PC-9 (cell line): ENCODE measurements around the gene OR2V1.

Experiments
- EZH2 ChIP-seq: fragments of 200-600 bp; sonication (generic); IDR thresholded peaks from 2 replicates; pipeline ENCODE4 v1.8.0; 2017; ENCODE audit warnings: antibody characterized with exemption, low read depth
- TF ChIP-seq, protein P1 (sequence below): fragments of 200-600 bp; sonication (generic); conservative IDR thresholded peaks from 2 replicates; pipeline ENCODE4 v1.6.1; 2017; ENCODE audit warnings: mixed run types, antibody characterized with exemption, mild to moderate bottlenecking, moderate library complexity

DNA sequence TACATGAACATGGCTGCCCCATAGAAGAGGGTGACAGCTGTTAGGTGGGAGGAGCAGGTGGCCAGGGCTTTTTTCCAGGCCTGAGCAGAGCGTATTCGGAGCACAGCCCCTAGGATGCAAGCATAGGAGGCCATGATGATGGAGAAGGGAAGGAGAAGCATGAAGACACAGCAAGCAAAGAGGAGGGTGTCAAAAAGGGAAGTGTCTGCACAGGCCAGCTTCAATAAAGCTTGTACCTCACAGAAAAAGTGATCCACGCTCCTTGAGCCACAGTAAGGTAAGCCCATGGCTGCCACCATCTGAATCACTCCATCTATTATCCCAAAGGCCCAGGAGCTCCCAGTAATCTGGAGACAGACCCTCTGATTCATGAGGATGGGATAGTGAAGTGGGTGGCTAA is 6.4 kb downstream of the OR2V1 start:
- no peak for TF ChIP-seq EZH2
- TF ChIP-seq, protein P1, sequence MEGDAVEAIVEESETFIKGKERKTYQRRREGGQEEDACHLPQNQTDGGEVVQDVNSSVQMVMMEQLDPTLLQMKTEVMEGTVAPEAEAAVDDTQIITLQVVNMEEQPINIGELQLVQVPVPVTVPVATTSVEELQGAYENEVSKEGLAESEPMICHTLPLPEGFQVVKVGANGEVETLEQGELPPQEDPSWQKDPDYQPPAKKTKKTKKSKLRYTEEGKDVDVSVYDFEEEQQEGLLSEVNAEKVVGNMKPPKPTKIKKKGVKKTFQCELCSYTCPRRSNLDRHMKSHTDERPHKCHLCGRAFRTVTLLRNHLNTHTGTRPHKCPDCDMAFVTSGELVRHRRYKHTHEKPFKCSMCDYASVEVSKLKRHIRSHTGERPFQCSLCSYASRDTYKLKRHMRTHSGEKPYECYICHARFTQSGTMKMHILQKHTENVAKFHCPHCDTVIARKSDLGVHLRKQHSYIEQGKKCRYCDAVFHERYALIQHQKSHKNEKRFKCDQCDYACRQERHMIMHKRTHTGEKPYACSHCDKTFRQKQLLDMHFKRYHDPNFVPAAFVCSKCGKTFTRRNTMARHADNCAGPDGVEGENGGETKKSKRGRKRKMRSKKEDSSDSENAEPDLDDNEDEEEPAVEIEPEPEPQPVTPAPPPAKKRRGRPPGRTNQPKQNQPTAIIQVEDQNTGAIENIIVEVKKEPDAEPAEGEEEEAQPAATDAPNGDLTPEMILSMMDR: no peak
